SU-DHL-6 (cell line): ENCODE results near the gene GPR161.

Experiments
- EZH2phosphoT487 ChIP-seq: fragments of 200-600 bp; sonication (generic), shearing (Covaris generic); conservative IDR thresholded peaks from 2 replicates; pipeline ENCODE4 v1.6.1; 2018; ENCODE audit warnings: mild to moderate bottlenecking, antibody characterized with exemption, low read length, moderate library complexity, mixed read lengths
- TF ChIP-seq, protein P1 (sequence below): fragments of 200-600 bp; sonication (generic); IDR thresholded peaks from one replicate; pipeline ENCODE4 v1.5.1; 2017; ENCODE audit warnings: antibody characterized with exemption, mild to moderate bottlenecking, low read length, moderate library complexity; ENCODE audit not compliant: insufficient read depth, poor library complexity, severe bottlenecking

- TF ChIP-seq, protein P1, sequence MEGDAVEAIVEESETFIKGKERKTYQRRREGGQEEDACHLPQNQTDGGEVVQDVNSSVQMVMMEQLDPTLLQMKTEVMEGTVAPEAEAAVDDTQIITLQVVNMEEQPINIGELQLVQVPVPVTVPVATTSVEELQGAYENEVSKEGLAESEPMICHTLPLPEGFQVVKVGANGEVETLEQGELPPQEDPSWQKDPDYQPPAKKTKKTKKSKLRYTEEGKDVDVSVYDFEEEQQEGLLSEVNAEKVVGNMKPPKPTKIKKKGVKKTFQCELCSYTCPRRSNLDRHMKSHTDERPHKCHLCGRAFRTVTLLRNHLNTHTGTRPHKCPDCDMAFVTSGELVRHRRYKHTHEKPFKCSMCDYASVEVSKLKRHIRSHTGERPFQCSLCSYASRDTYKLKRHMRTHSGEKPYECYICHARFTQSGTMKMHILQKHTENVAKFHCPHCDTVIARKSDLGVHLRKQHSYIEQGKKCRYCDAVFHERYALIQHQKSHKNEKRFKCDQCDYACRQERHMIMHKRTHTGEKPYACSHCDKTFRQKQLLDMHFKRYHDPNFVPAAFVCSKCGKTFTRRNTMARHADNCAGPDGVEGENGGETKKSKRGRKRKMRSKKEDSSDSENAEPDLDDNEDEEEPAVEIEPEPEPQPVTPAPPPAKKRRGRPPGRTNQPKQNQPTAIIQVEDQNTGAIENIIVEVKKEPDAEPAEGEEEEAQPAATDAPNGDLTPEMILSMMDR: no peak
- no peak for TF ChIP-seq EZH2phosphoT487
These were observed 55.2 kb downstream of the GPR161 start for GRCh38 chr1:168081373-168082007.
